SK-N-SH treated with all-trans-retinoic acid at 6 μM for 48 hours (cell line): ENCODE results near the gene FBXL16.
A peak's percentile ranks its signal among the peaks of the same experiment; 100 is the strongest.
"Not testable (repeated sequence)": the region's sequence is repeated elsewhere in the genome, so short reads cannot be mapped to it uniquely, and the experiment has no call there.

Source experiments
- ATAC-seq: fragments of 200-7000 bp; cut with Tn5 transposase; 3 replicates; pipeline ENCODE4 v1.9.1; 2020; ENCODE audit warnings: mild to moderate bottlenecking, moderate library complexity
- BACH2 ChIP-seq: fragments of 250-450 bp; sonication (Bioruptor Pico); IDR thresholded peaks from 2 replicates; pipeline ENCODE4 v1.9.0; 2021; ENCODE audit warnings: mild to moderate bottlenecking, borderline replicate concordance
- CSDC2 ChIP-seq: fragments of 250-450 bp; sonication (Bioruptor Pico); IDR thresholded peaks from 2 replicates; pipeline ENCODE4 v1.5.0; 2020; ENCODE audit warnings: mild to moderate bottlenecking, moderate library complexity
- CSRNP3 ChIP-seq: fragments of 250-450 bp; sonication (Bioruptor Pico); IDR thresholded peaks from 2 replicates; pipeline ENCODE4 v1.5.1; 2021; ENCODE audit warnings: mild to moderate bottlenecking, moderate library complexity
- ESRRG ChIP-seq: fragments of 250-450 bp; sonication (Bioruptor Pico); IDR thresholded peaks from 2 replicates; pipeline ENCODE4 v1.6.1; 2021; ENCODE audit warnings: mild to moderate bottlenecking
- GLIS3 ChIP-seq: fragments of 250-450 bp; sonication (Bioruptor Pico); IDR thresholded peaks from 2 replicates; pipeline ENCODE4 v1.5.0; 2020; ENCODE audit warnings: mild to moderate bottlenecking, moderate library complexity
- ISL1 ChIP-seq: fragments of 250-450 bp; sonication (Bioruptor Pico); IDR thresholded peaks from 2 replicates; pipeline ENCODE4 v2.1.2; 2022; ENCODE audit warnings: mild to moderate bottlenecking, moderate library complexity
- OSR1 ChIP-seq: fragments of 250-450 bp; sonication (Bioruptor Pico); IDR thresholded peaks from 2 replicates; pipeline ENCODE4 v1.8.0; 2022; ENCODE audit warnings: moderate library complexity, mild to moderate bottlenecking, inconsistent platforms
- PATZ1 ChIP-seq: fragments of 250-450 bp; sonication (Bioruptor Pico); IDR thresholded peaks from 2 replicates; pipeline ENCODE4 v1.8.0; 2020; ENCODE audit warnings: mild to moderate bottlenecking, moderate library complexity, borderline replicate concordance
- POU6F1 ChIP-seq: fragments of 250-450 bp; sonication (Bioruptor Pico); IDR thresholded peaks from 2 replicates; pipeline ENCODE4 v1.8.0; 2021; ENCODE audit warnings: low read depth, mild to moderate bottlenecking, moderate library complexity, borderline replicate concordance
- RARB ChIP-seq: fragments of 250-450 bp; sonication (Bioruptor Pico); IDR thresholded peaks from 2 replicates; pipeline ENCODE4 v1.8.0; 2021; ENCODE audit warnings: mild to moderate bottlenecking, moderate library complexity
- TCF4 ChIP-seq: fragments of 250-450 bp; sonication (Bioruptor Pico); IDR thresholded peaks from 2 replicates; pipeline ENCODE4 v1.8.0; 2021; ENCODE audit warnings: mild to moderate bottlenecking, moderate library complexity, borderline replicate concordance
- TOX ChIP-seq: fragments of 250-450 bp; sonication (Bioruptor Pico); IDR thresholded peaks from 2 replicates; pipeline ENCODE4 v1.8.0; 2021; ENCODE audit warnings: mild to moderate bottlenecking, moderate library complexity, borderline replicate concordance
- TSHZ2 ChIP-seq: fragments of 250-450 bp; sonication (Bioruptor Pico); IDR thresholded peaks from 2 replicates; pipeline ENCODE4 v1.5.0; 2020; ENCODE audit warnings: mild to moderate bottlenecking, moderate library complexity
- ZC3H10 ChIP-seq: fragments of 250-450 bp; sonication (Bioruptor Pico); IDR thresholded peaks from 2 replicates; pipeline ENCODE4 v1.5.1; 2021; ENCODE audit warnings: mild to moderate bottlenecking, moderate library complexity
- ZFP3 ChIP-seq: fragments of 250-450 bp; sonication (Bioruptor Pico); IDR thresholded peaks from 2 replicates; pipeline ENCODE4 v1.5.0; 2020; ENCODE audit warnings: mild to moderate bottlenecking, moderate library complexity
- ZFP30 ChIP-seq: fragments of 450-650 bp; formaldehyde crosslinking; IDR thresholded peaks from 2 replicates; pipeline ENCODE4 v1.5.0; 2022; ENCODE audit warnings: mild to moderate bottlenecking, moderate library complexity
- ZNF565 ChIP-seq: fragments of 450-650 bp; formaldehyde crosslinking; conservative IDR thresholded peaks from 2 replicates; pipeline ENCODE4 v1.5.0; 2020; ENCODE audit warnings: low read depth, mild to moderate bottlenecking, moderate library complexity
- ZNF70 ChIP-seq: fragments of 450-650 bp; formaldehyde crosslinking; IDR thresholded peaks from 2 replicates; pipeline ENCODE4 v1.5.0; 2020; ENCODE audit warnings: mild to moderate bottlenecking, moderate library complexity
- ZNF8 ChIP-seq: fragments of 450-650 bp; formaldehyde crosslinking; IDR thresholded peaks from 2 replicates; pipeline ENCODE4 v1.5.0; 2020; ENCODE audit warnings: mild to moderate bottlenecking, moderate library complexity
- TF ChIP-seq, protein P1 (sequence below): fragments of 250-450 bp; sonication (Bioruptor Pico); IDR thresholded peaks from 2 replicates; pipeline ENCODE4 v1.5.1; 2020; ENCODE audit warnings: low read depth, mild to moderate bottlenecking, moderate library complexity

Gene FBXL16

GRCh38 chr16:692356-693108 is 13.1 kb downstream of the FBXL16 start:
- no peak for ATAC-seq
- no peak for TF ChIP-seq ZNF8 (CRISPR knock-in tag)
- no peak for TF ChIP-seq CSDC2 (CRISPR knock-in tag)
- no peak for TF ChIP-seq RARB
- no peak for TF ChIP-seq TSHZ2 (CRISPR knock-in tag)
- TF ChIP-seq TOX = no peak
- no peak for TF ChIP-seq CSRNP3 (CRISPR knock-in tag)
- TF ChIP-seq, protein P1, sequence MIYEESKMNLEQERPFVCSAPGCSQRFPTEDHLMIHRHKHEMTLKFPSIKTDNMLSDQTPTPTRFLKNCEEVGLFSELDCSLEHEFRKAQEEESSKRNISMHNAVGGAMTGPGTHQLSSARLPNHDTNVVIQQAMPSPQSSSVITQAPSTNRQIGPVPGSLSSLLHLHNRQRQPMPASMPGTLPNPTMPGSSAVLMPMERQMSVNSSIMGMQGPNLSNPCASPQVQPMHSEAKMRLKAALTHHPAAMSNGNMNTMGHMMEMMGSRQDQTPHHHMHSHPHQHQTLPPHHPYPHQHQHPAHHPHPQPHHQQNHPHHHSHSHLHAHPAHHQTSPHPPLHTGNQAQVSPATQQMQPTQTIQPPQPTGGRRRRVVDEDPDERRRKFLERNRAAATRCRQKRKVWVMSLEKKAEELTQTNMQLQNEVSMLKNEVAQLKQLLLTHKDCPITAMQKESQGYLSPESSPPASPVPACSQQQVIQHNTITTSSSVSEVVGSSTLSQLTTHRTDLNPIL (CRISPR knock-in tag) = no peak
- no peak for TF ChIP-seq ZC3H10 (CRISPR knock-in tag)
- no peak for TF ChIP-seq ZFP30 (CRISPR knock-in tag)
- no peak for TF ChIP-seq ZFP3 (CRISPR knock-in tag)
- no peak for TF ChIP-seq ISL1 (CRISPR knock-in tag)
- no peak for TF ChIP-seq GLIS3 (CRISPR knock-in tag)
- no peak for TF ChIP-seq PATZ1 (CRISPR knock-in tag)
- TF ChIP-seq ZNF565 = no peak
- TF ChIP-seq BACH2 = no peak
- TF ChIP-seq OSR1 (CRISPR knock-in tag) = no peak
- TF ChIP-seq POU6F1 (CRISPR knock-in tag) = no peak
- TF ChIP-seq TCF4 = no peak
- no peak for TF ChIP-seq ESRRG (CRISPR knock-in tag)
- no peak for TF ChIP-seq ZNF70

DNA sequence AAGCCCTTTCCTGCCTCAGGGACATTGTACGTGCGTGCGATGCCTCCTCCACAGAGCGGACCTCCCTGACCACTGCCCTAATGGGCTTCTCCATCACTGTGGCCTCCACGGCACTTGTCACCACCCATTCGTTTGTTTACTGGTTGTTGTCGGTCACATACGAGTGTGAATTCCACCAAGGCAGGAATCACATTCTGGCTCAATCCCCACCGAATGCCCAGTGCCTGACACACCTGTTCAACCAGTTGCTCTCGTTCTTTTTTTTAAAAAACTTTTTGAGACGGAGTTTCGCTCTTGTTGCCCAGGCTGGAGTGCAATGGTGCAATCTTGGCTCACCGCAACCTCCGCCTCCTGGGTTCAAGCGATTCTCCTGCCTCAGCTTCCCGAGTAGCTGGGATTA is 14.4 kb downstream of the FBXL16 start:
- ATAC-seq = not testable (repeated sequence)

- TF ChIP-seq ZNF8 (CRISPR knock-in tag) (no peak), TOX (no peak), BACH2 (no peak), TSHZ2 (CRISPR knock-in tag) (no peak), ZC3H10 (CRISPR knock-in tag) (no peak), POU6F1 (CRISPR knock-in tag) (no peak), ESRRG (CRISPR knock-in tag) (no peak), ZNF70 (no peak), ZFP30 (CRISPR knock-in tag) (no peak), ISL1 (CRISPR knock-in tag) (no peak), OSR1 (CRISPR knock-in tag) (no peak), ZFP3 (CRISPR knock-in tag) (no peak)
- TF ChIP-seq, all 23 proteins: peak for 0
- ATAC-seq = peak; percentile 1; the same call in 2 of the 3 replicates
Observed at GRCh38 chr16:689175-689897, 16.3 kb downstream of the FBXL16 start.
